GM12878 (cell line): ENCODE results near the gene SLC11A1. TPM values are rescaled to one million over a fixed set of nuclear protein-coding genes. Genes with fewer than 3 reads are reported as not detected.
A peak's percentile ranks its signal among the peaks of the same experiment; 100 is the strongest.

Experiments
- ATAC-seq: fragments of 200-7000 bp; cut with Tn5 transposase; 3 replicates; pipeline ENCODE4 v1.9.1; 2020; ENCODE audit warnings: mild to moderate bottlenecking, moderate library complexity
- BruUV-seq: library from RNA; stranded (reverse); fragments of 400-500 nt; replicated peaks from 2 replicates; lab custom pipeline; 2021; lab: Mats Ljungman, UMichigan
- CTCF ChIA-PET: fragments of 300-600 bp; sonication (Branson Sonifier 250); formaldehyde crosslinking; extraction: SDS; loops from one replicate; lab custom pipeline; 2021; ENCODE audit warnings: inconsistent platforms; lab: Yijun Ruan, JAX
- POLR2A ChIA-PET: fragments of 350-600 bp; formaldehyde crosslinking; extraction: SDS; loops from one replicate; lab custom pipeline; 2021; ENCODE audit warnings: inconsistent platforms; lab: Charles Lee
- RAD21 ChIA-PET: fragments of 300-600 bp; sonication (Branson Sonifier 250); formaldehyde crosslinking; loops from one replicate; lab custom pipeline; 2023; ENCODE audit warnings: antibody characterized with exemption; ENCODE audit not compliant: unreplicated experiment; lab: Charles Lee
- SMC1A ChIA-PET: fragments of 300-600 bp; sonication (Branson Sonifier 250); formaldehyde crosslinking; loops from one replicate; lab custom pipeline; 2023; ENCODE audit not compliant: unreplicated experiment, uncharacterized antibody; lab: Charles Lee
- DNase-seq: peaks from one replicate; pipeline ENCODE4 v3.0.0-alpha.2; 2011; ENCODE audit warnings: low read depth, low spot score
- FAIRE-seq: peaks from 3 replicates; lab custom pipeline; 2011; peaks lifted over from hg19 to GRCh38; lab: Jason Lieb, UNC
- H2AFZ ChIP-seq: 2 replicates; pipeline ENCODE4 v1.6.0; 2011; ENCODE audit warnings: low read depth, low read length, control low read depth; ENCODE audit not compliant: control insufficient read depth
- H3K27ac ChIP-seq: 2 replicates; pipeline ENCODE4 v1.5.1; 2011; ENCODE audit warnings: control low read depth; ENCODE audit not compliant: control insufficient read depth, insufficient read depth
- H3K27me3 ChIP-seq, 2 experiments: replicated peaks in 1 of 2; 2 replicates each; pipeline versions ENCODE4 v1.6.0 to v1.6.1; 2011; ENCODE audit warnings: low read length in 1 of 2; ENCODE audit not compliant: control insufficient read depth in 2 of 2, insufficient read depth in 2 of 2
- H3K36me3 ChIP-seq, 2 experiments: 2 replicates each; pipeline ENCODE4 v1.5.1; 2011; ENCODE audit warnings: low read length in 1 of 2; ENCODE audit not compliant: control insufficient read depth in 2 of 2, insufficient read depth in 2 of 2
- H3K4me1 ChIP-seq: 2 replicates; pipeline ENCODE4 v1.6.1; 2011; ENCODE audit warnings: mild to moderate bottlenecking, low read length, moderate library complexity, mixed read lengths; ENCODE audit not compliant: control insufficient read depth, insufficient read depth
- H3K4me2 ChIP-seq: 2 replicates; pipeline ENCODE4 v1.6.0; 2011; ENCODE audit warnings: control low read depth; ENCODE audit not compliant: control insufficient read depth, insufficient read depth
- H3K4me3 ChIP-seq: fragments of 200-600 bp; sonication (generic); 2 replicates; pipeline ENCODE4 v1.5.1; 2016
- H3K79me2 ChIP-seq: 2 replicates; pipeline ENCODE4 v1.6.0; 2011; ENCODE audit warnings: low read length; ENCODE audit not compliant: control insufficient read depth, insufficient read depth
- H3K9ac ChIP-seq: 2 replicates; pipeline ENCODE4 v1.8.0; 2011; ENCODE audit warnings: low read length, control low read depth, mixed read lengths; ENCODE audit not compliant: control insufficient read depth, insufficient read depth
- H3K9me3 ChIP-seq: replicated peaks from 3 replicates; pipeline ENCODE4 v1.5.1; 2011; ENCODE audit warnings: mild to moderate bottlenecking, low read length; ENCODE audit not compliant: control insufficient read depth, insufficient read depth
- H4K20me1 ChIP-seq: 2 replicates; pipeline ENCODE4 v1.6.0; 2011; ENCODE audit not compliant: control insufficient read depth, insufficient read depth
- FOXM1 ChIP-seq: IDR thresholded peaks from 2 replicates; pipeline ENCODE4 v1.6.1; 2012; ENCODE audit warnings: low read depth, mild to moderate bottlenecking, inconsistent platforms, low read length, moderate library complexity
- JUND ChIP-seq: IDR thresholded peaks from 2 replicates; pipeline ENCODE4 v1.6.1; 2012; ENCODE audit warnings: low read depth, mild to moderate bottlenecking, low read length, improper control_type of control experiment, moderate library complexity
- KAT2A ChIP-seq: conservative IDR thresholded peaks from 2 replicates; pipeline ENCODE4 v1.6.1; 2011; ENCODE audit warnings: low read depth, low read length; ENCODE audit not compliant: control insufficient read depth
- MAX ChIP-seq: IDR thresholded peaks from 2 replicates; pipeline ENCODE4 v1.6.1; 2012; ENCODE audit warnings: low read depth, low read length, improper control_type of control experiment
- MTA2 ChIP-seq: fragments of 450-650 bp; IDR thresholded peaks from 2 replicates; pipeline ENCODE4 v1.6.1; 2016; ENCODE audit warnings: low read depth, mild to moderate bottlenecking, moderate library complexity
- NBN ChIP-seq: fragments of 450-650 bp; IDR thresholded peaks from 2 replicates; pipeline ENCODE4 v1.6.1; 2016
- RELA ChIP-seq: fragments of 450-650 bp; IDR thresholded peaks from 2 replicates; pipeline ENCODE4 v1.8.0; 2014; ENCODE audit warnings: borderline replicate concordance; ENCODE audit not compliant: partially characterized antibody
- WGBS: methylation state at CpG from one replicate; pipeline ENCODE4 v1.1.6; 2016; ENCODE audit warnings: low lambda C conversion rate; ENCODE audit not compliant: insufficient replicate concordance, insufficient coverage; ENCODE audit errors: missing lambda C conversion rate; 5-methylcytosine and 5-hydroxymethylcytosine counted together
- in situ Hi-C: fragments of 300-500 bp; cut with MboI; formaldehyde crosslinking; loops from 9 replicates; pipeline ENCODE4 v1.14.3; 2018; ENCODE audit warnings: mixed read lengths
- intact Hi-C: fragments of 100-400 bp; cut with micrococcal nuclease; formaldehyde crosslinking; loops from one replicate; pipeline ENCODE4 v1.14.2; 2022; ENCODE audit not compliant: unreplicated experiment
- polyA plus RNA-seq, 11 experiments: library from polyadenylated mRNA; depleted of rRNA in 4 of 11; unstranded in 6 of 11; stranded (reverse) in 5 of 11; fragments of >200 nt; fragmentation: Nextera tagmentation in 4 of 11; fragmentation: Illumina TruSeq in 1 of 11; extraction: Ambion mirVana in 4 of 11; extraction: Trizol in 1 of 11; gene quantifications; 1 replicate in 1 of 11; 2 replicates in 10 of 11; pipeline versions ENCODE4 v1.2.1 to v1.2.3, GENCODE V29; 2011 to 2016; ENCODE audit warnings: inconsistent platforms in 2 of 11, missing spikeins in 2 of 11, low read depth in 1 of 11
- total RNA-seq, 4 experiments: library from RNA; depleted of rRNA in 3 of 4; stranded (reverse); fragments of >200 nt in 3 of 4; fragmentation: Illumina TruSeq in 1 of 4; extraction: Trizol in 1 of 4; gene quantifications; 2 replicates each; pipeline versions ENCODE4 v1.2.1 to v1.2.3, GENCODE V29; 2013 to 2021
- TF ChIP-seq, protein P1 (sequence below): IDR thresholded peaks from 2 replicates; pipeline ENCODE4 v1.6.1; 2012; ENCODE audit warnings: improper control_type of control experiment, low read depth, low read length; ENCODE audit not compliant: insufficient replicate concordance
- TF ChIP-seq, protein P2 (sequence below): fragments of 450-650 bp; conservative IDR thresholded peaks from 2 replicates; pipeline ENCODE4 v1.6.1; 2017; ENCODE audit warnings: mild to moderate bottlenecking, moderate library complexity
- TF ChIP-seq, protein P3 (sequence below): fragments of 450-650 bp; formaldehyde crosslinking; IDR thresholded peaks from 2 replicates; pipeline ENCODE4 v1.4.0; 2022; ENCODE audit warnings: mild to moderate bottlenecking, moderate library complexity
- TF ChIP-seq, protein P4 (sequence below): IDR thresholded peaks from 2 replicates; pipeline ENCODE4 v1.6.1; 2011; ENCODE audit warnings: low read depth, mild to moderate bottlenecking, low read length, moderate library complexity, borderline replicate concordance; ENCODE audit errors: extremely low read depth

The SLC11A1 gene
- total and polyA plus RNA-seq, 10 of the 15 experiments (the other 5 are each of a cell fraction or from before 2014, with no cell fraction given): 0.03 to 0.38 (median 0.12) TPM

DNA sequence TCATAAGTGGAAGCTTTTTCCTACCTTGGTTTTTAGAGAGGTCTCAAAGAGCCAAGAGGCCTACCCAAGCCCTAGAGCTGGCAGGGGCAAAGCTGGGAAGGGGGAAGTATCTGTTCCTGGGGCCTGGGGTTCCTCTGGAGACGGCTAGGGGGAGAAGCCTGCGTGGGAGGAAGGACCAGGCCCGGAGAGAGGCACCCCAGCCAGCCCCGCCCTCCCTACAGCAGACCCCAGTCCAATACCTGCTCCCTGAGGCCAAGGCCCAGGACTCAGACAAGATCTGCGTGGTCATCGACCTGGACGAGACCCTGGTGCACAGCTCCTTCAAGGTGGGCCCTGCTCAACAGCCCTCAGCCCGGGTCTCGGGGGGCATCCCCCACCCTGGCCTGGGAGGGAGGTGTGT lies 19.8 kb downstream of the SLC11A1 start:
- H3K27ac ChIP-seq: no peak overlapping the region
- peaks cover 46% of the 10 kb centered on the region for H3K79me2 ChIP-seq
- peaks cover 30% of the 10 kb centered on the region for H3K4me1 ChIP-seq
- no TSS peak for BruUV-seq
- FAIRE-seq (no peak), DNase-seq (no peak), ATAC-seq (no peak)
- peak overlapping the region; percentile 90 for H3K4me3 ChIP-seq
- H3K27me3 ChIP-seq: no peaks in the 10 kb centered on the region
- no peaks in the 10 kb centered on the region for H3K9me3 ChIP-seq
- H4K20me1 ChIP-seq: peaks cover 4% of the 10 kb centered on the region; the same call in 1 of the 2 replicates
- intact Hi-C loops: no loop called here
- peaks cover 7 to 10% of the 10 kb centered on the region in 2 experiments; a peak in 3 of 4 replicates for H3K36me3 ChIP-seq
- ChIA-PET RAD21 (interaction anchor here (0.6 to 1.3 kb wide), 3 partner anchors 123 to 132 kb away, joined by 3 to 4 read pairs (median 3); partner anchors contain the start of genes AAMP and PNKD), CTCF (interaction anchor here (0.8 kb wide), 1 partner anchor 72 kb away, joined by 3 read pairs; no protein-coding TSS in a partner anchor), POLR2A (interaction anchor here (0.8 to 1.3 kb wide), 2 partner anchors 72 to 257 kb away, joined by 4 read pairs; partner anchors contain the start of genes BCS1L and ZNF142), SMC1A (no interaction called here)
- peak overlapping the region; percentile 95; the same call in 1 of the 2 replicates for H3K9ac ChIP-seq
- 81% methylated on average over 9 of the region's 9 CpGs for WGBS
- in situ Hi-C loops: loop anchor here (10.0 kb wide), 1 partner anchor 443 kb away; no protein-coding TSS in a partner anchor
- no peak overlapping the region for H2AFZ ChIP-seq
- H3K4me2 ChIP-seq: peak overlapping the region; percentile 92
- TF ChIP-seq, protein P1, sequence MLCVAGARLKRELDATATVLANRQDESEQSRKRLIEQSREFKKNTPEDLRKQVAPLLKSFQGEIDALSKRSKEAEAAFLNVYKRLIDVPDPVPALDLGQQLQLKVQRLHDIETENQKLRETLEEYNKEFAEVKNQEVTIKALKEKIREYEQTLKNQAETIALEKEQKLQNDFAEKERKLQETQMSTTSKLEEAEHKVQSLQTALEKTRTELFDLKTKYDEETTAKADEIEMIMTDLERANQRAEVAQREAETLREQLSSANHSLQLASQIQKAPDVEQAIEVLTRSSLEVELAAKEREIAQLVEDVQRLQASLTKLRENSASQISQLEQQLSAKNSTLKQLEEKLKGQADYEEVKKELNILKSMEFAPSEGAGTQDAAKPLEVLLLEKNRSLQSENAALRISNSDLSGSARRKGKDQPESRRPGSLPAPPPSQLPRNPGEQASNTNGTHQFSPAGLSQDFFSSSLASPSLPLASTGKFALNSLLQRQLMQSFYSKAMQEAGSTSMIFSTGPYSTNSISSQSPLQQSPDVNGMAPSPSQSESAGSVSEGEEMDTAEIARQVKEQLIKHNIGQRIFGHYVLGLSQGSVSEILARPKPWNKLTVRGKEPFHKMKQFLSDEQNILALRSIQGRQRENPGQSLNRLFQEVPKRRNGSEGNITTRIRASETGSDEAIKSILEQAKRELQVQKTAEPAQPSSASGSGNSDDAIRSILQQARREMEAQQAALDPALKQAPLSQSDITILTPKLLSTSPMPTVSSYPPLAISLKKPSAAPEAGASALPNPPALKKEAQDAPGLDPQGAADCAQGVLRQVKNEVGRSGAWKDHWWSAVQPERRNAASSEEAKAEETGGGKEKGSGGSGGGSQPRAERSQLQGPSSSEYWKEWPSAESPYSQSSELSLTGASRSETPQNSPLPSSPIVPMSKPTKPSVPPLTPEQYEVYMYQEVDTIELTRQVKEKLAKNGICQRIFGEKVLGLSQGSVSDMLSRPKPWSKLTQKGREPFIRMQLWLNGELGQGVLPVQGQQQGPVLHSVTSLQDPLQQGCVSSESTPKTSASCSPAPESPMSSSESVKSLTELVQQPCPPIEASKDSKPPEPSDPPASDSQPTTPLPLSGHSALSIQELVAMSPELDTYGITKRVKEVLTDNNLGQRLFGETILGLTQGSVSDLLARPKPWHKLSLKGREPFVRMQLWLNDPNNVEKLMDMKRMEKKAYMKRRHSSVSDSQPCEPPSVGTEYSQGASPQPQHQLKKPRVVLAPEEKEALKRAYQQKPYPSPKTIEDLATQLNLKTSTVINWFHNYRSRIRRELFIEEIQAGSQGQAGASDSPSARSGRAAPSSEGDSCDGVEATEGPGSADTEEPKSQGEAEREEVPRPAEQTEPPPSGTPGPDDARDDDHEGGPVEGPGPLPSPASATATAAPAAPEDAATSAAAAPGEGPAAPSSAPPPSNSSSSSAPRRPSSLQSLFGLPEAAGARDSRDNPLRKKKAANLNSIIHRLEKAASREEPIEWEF: no peak
- no peak for TF ChIP-seq MTA2
- TF ChIP-seq RELA: no peak
- TF ChIP-seq, protein P2, sequence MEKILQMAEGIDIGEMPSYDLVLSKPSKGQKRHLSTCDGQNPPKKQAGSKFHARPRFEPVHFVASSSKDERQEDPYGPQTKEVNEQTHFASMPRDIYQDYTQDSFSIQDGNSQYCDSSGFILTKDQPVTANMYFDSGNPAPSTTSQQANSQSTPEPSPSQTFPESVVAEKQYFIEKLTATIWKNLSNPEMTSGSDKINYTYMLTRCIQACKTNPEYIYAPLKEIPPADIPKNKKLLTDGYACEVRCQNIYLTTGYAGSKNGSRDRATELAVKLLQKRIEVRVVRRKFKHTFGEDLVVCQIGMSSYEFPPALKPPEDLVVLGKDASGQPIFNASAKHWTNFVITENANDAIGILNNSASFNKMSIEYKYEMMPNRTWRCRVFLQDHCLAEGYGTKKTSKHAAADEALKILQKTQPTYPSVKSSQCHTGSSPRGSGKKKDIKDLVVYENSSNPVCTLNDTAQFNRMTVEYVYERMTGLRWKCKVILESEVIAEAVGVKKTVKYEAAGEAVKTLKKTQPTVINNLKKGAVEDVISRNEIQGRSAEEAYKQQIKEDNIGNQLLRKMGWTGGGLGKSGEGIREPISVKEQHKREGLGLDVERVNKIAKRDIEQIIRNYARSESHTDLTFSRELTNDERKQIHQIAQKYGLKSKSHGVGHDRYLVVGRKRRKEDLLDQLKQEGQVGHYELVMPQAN: no peak
- TF ChIP-seq JUND: no peak
- no peak for TF ChIP-seq KAT2A
- no peak for TF ChIP-seq MAX
- TF ChIP-seq, protein P3, sequence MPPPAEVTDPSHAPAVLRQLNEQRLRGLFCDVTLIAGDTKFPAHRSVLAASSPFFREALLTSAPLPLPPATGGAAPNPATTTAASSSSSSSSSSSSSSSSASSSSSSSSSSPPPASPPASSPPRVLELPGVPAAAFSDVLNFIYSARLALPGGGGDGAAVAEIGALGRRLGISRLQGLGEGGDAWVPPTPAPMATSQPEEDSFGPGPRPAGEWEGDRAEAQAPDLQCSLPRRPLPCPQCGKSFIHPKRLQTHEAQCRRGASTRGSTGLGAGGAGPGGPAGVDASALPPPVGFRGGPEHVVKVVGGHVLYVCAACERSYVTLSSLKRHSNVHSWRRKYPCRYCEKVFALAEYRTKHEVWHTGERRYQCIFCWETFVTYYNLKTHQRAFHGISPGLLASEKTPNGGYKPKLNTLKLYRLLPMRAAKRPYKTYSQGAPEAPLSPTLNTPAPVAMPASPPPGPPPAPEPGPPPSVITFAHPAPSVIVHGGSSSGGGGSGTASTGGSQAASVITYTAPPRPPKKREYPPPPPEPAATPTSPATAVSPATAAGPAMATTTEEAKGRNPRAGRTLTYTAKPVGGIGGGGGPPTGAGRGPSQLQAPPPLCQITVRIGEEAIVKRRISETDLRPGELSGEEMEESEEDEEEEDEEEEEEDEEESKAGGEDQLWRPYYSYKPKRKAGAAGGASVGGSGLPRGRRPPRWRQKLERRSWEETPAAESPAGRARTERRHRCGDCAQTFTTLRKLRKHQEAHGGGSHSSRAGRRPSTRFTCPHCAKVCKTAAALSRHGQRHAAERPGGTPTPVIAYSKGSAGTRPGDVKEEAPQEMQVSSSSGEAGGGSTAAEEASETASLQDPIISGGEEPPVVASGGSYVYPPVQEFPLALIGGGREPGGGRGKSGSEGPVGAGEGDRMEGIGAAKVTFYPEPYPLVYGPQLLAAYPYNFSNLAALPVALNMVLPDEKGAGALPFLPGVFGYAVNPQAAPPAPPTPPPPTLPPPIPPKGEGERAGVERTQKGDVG (CRISPR knock-in tag): no peak
- TF ChIP-seq FOXM1: no peak
- TF ChIP-seq NBN: no peak
- TF ChIP-seq, protein P4, sequence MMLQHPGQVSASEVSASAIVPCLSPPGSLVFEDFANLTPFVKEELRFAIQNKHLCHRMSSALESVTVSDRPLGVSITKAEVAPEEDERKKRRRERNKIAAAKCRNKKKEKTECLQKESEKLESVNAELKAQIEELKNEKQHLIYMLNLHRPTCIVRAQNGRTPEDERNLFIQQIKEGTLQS: no peak
